Glutamatergic neuron (in vitro differentiated cells): ENCODE data around the gene KCNC3. TPM values are rescaled to one million over a fixed set of nuclear protein-coding genes. Genes with fewer than 3 reads are reported as not detected.

Source experiments
- DNase-seq: peaks from one replicate; pipeline ENCODE4 v3.0.0; 2022
- H3K27ac Mint-ChIP-seq: one replicate; pipeline ENCODE4 v1.8.0; 2020; ENCODE audit warnings: mild to moderate bottlenecking, mixed read lengths, inconsistent platforms; ENCODE audit not compliant: unreplicated experiment
- H3K27me3 Mint-ChIP-seq: one replicate; pipeline ENCODE4 v1.8.0; 2020; ENCODE audit warnings: mild to moderate bottlenecking, moderate library complexity, mixed read lengths, inconsistent platforms; ENCODE audit not compliant: unreplicated experiment
- H3K36me3 Mint-ChIP-seq: one replicate; pipeline ENCODE4 v1.8.0; 2020; ENCODE audit warnings: mild to moderate bottlenecking, mixed read lengths, inconsistent platforms; ENCODE audit not compliant: unreplicated experiment
- H3K4me1 Mint-ChIP-seq: one replicate; pipeline ENCODE4 v1.8.0; 2020; ENCODE audit warnings: mild to moderate bottlenecking, low read depth, mixed read lengths, inconsistent platforms; ENCODE audit not compliant: unreplicated experiment
- H3K4me3 Mint-ChIP-seq: one replicate; pipeline ENCODE4 v1.8.0; 2020; ENCODE audit warnings: mild to moderate bottlenecking, mixed read lengths, inconsistent platforms; ENCODE audit not compliant: unreplicated experiment
- H3K9me3 Mint-ChIP-seq: one replicate; pipeline ENCODE4 v1.8.0; 2020; ENCODE audit warnings: mild to moderate bottlenecking, moderate library complexity, mixed read lengths, inconsistent platforms; ENCODE audit not compliant: unreplicated experiment
- total RNA-seq: library from RNA; stranded (reverse); fragmentation: NEBNext Ultra II Directional; extraction: Animal tissue kit (Norgen Biotek cat#: 25700); gene quantifications from one replicate; pipeline ENCODE4 v1.2.1, GENCODE V29; 2021; ENCODE audit not compliant: unreplicated experiment
- TF ChIP-seq, protein P1 (sequence below): fragments of 200-600 bp; sonication (generic); IDR thresholded peaks from one replicate; pipeline ENCODE4 v1.5.0; 2021; ENCODE audit not compliant: partially characterized antibody, unreplicated experiment

The KCNC3 gene
- total RNA-seq, 1 donor from 2014 or later = 10.6 TPM

DNA sequence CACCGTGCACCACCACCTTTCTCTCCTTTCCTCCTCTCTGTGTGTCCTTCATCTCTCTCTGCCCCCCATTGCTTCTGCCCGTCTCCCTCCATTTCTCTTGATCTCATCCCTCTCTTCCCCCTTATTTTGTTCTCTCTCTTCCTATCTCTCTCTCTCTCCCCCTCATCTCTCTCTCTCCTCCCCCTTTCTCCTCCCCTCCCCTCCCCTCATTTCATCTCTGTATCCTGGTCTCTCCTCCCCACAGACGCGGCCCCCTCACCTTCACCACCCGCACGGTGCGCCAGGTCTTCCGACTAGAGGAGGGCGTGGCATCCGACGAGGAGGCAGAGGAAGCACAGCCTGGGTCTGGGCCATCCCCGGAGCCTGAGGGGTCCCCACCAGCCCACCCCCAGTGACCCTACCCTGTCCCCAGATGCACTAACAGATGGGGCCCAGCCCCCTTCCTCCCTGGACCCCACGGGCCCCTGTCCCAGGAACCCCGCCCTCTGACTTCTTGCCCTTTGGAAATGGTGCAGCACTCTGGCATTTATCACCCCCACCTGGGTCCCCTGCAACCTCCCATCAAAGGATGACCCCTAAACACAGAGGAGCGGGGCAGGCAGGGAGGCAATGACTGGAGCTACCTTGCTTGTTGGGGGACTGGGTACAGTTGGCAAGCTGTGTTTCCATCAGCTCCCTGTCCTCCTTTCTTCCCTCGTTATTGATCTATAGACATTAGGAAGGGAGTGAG lies 19.6 kb downstream of the KCNC3 start:
- TF ChIP-seq, protein P1, sequence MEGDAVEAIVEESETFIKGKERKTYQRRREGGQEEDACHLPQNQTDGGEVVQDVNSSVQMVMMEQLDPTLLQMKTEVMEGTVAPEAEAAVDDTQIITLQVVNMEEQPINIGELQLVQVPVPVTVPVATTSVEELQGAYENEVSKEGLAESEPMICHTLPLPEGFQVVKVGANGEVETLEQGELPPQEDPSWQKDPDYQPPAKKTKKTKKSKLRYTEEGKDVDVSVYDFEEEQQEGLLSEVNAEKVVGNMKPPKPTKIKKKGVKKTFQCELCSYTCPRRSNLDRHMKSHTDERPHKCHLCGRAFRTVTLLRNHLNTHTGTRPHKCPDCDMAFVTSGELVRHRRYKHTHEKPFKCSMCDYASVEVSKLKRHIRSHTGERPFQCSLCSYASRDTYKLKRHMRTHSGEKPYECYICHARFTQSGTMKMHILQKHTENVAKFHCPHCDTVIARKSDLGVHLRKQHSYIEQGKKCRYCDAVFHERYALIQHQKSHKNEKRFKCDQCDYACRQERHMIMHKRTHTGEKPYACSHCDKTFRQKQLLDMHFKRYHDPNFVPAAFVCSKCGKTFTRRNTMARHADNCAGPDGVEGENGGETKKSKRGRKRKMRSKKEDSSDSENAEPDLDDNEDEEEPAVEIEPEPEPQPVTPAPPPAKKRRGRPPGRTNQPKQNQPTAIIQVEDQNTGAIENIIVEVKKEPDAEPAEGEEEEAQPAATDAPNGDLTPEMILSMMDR = no peak
- H3K36me3 Mint-ChIP-seq = peaks cover 9% of the 10 kb centered on the region
- H3K4me3 Mint-ChIP-seq = no peak overlapping the region
- H3K9me3 Mint-ChIP-seq = peaks cover 7% of the 10 kb centered on the region
- H3K27me3 Mint-ChIP-seq = peaks cover 19% of the 10 kb centered on the region
- no peak overlapping the region for H3K27ac Mint-ChIP-seq
- DNase-seq = no peak
- peaks cover 6% of the 10 kb centered on the region for H3K4me1 Mint-ChIP-seq

DNA sequence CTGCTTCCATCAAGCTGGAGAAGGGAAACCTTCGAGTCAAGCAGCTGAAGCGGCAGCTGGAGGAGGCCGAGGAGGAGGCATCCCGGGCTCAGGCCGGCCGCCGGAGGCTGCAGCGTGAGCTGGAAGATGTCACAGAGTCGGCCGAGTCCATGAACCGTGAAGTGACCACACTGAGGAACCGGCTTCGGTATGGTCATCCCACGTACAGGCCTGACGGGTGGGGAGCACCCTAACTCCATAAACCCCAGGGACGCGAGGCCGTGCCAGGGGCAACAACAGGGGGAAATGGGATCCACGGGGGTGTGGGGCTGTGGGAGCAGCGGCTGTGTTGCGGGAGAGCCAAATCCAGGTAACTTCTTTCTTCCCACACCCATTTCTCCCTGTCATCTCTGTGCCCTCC lies 20.2 kb downstream of the KCNC3 start:
- no peak overlapping the region for H3K27ac Mint-ChIP-seq
- H3K27me3 Mint-ChIP-seq = peaks cover 19% of the 10 kb centered on the region
- no peak for DNase-seq
- no peak overlapping the region for H3K4me3 Mint-ChIP-seq
- peaks cover 9% of the 10 kb centered on the region for H3K36me3 Mint-ChIP-seq
- H3K9me3 Mint-ChIP-seq = peaks cover 7% of the 10 kb centered on the region
- H3K4me1 Mint-ChIP-seq = peaks cover 5% of the 10 kb centered on the region
- TF ChIP-seq, protein P1 = no peak

DNA sequence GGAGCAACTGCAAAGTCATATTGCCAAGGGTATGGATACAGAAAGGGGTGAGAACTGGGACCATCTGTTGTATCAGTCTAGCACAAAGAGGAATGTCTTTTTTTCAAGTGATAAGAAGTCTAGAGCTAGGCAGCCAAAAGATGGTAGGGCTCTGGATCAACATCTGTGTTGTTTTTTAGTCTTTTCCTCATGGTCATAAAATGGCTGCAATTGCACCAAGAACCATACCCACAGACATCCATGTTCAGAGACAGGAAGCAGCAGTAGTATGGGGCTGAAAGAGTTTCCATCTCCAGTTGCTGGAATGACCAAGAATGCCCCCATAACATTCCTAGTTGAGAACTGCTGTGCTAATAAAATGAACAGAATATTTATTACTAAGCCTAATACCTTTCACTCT lies 25.6 kb downstream of the KCNC3 start:
- Mint-ChIP-seq H3K27me3 (peaks cover 2% of the 10 kb centered on the region), H3K36me3 (peaks cover 9% of the 10 kb centered on the region), H3K9me3 (peaks cover 5% of the 10 kb centered on the region), H3K4me3 (no peak overlapping the region), H3K4me1 (no peaks in the 10 kb centered on the region), H3K27ac (no peak overlapping the region)
- TF ChIP-seq, protein P1 = no peak
- no peak for DNase-seq

DNA sequence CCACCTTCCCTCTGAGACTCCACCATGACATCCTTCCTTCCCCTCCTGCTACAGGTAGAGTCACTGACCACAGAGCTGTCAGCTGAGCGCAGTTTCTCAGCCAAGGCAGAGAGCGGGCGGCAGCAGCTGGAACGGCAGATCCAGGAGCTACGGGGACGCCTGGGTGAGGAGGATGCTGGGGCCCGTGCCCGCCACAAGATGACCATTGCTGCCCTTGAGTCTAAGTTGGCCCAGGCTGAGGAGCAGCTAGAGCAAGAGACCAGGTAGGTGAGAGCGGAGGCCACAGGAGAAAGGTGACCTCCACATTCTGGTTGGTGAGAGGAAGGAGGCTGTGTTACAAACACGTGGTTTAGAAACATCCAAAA lies 27.6 kb downstream of the KCNC3 start:
- no peak overlapping the region for H3K27ac Mint-ChIP-seq
- H3K36me3 Mint-ChIP-seq = peaks cover 2% of the 10 kb centered on the region
- H3K4me3 Mint-ChIP-seq = no peak overlapping the region
- TF ChIP-seq, protein P1 = no peak
- DNase-seq = no peak
- H3K9me3 Mint-ChIP-seq = no peaks in the 10 kb centered on the region
- no peaks in the 10 kb centered on the region for H3K4me1 Mint-ChIP-seq
- peaks cover 2% of the 10 kb centered on the region for H3K27me3 Mint-ChIP-seq

DNA sequence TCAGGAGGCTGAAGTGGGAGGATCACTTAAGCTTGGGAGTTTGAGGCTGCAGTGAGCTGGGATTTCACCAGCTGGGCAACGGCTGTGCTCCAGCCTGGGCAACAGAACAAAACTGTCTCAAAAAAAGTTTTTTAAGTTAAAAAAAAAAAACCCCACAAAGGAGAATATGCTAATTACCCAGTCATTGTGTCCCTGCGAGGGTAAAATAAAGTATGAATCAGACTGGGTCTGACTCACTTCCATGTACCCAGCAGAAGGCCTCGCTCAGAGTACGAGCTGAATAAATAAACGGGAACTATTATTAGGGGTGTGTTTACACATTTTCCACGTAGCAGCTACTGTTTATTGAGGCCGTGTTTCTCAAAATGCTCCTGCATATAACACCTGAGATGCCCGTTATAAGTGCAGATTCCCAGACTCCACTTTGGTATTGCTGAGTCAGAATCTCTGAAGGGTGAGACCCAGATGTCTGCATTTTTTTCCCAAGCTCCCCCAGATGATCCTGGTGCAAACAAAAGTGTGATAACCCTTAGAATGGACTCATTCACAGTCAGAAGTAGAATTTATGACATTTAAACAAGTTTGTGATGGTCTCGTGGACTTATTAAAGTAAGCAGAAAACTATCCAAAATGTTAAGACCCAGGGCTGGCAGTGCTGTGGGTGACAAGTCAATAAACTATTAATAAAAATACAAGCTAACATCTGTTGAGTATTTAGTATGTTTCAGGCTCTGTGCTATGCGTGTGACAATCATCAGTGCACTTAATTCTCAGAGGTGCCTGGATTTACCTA lies 28.2 kb downstream of the KCNC3 start:
- Mint-ChIP-seq H3K27me3 (peaks cover 2% of the 10 kb centered on the region), H3K4me1 (no peaks in the 10 kb centered on the region), H3K9me3 (no peaks in the 10 kb centered on the region), H3K27ac (no peak overlapping the region), H3K4me3 (no peak overlapping the region), H3K36me3 (no peaks in the 10 kb centered on the region)
- TF ChIP-seq, protein P1 = no peak
- DNase-seq = no peak
